ENCODE data around the gene NRCAM.

- TF ChIP-seq ZNF473 (tag by site-specific recombination; IDR thresholded peaks at IDR 0.05) (no peak), CTCF (tag by site-specific recombination; IDR thresholded peaks at IDR 0.05) (no peak)
Measured at GRCh38 chr7:108351729-108352131, 104.5 kb downstream of the NRCAM start.
